ENCODE measurements around the gene CACNB4.
"Not testable (repeated sequence)": the region's sequence is repeated elsewhere in the genome, so short reads cannot be mapped to it uniquely, and the experiment has no call there.

The CACNB4 gene

GRCh38 chr2:152050915-152051314 is 47.9 kb downstream of the CACNB4 start:
- no peak for DNase-seq (ENCODE audit: low read depth)

DNA sequence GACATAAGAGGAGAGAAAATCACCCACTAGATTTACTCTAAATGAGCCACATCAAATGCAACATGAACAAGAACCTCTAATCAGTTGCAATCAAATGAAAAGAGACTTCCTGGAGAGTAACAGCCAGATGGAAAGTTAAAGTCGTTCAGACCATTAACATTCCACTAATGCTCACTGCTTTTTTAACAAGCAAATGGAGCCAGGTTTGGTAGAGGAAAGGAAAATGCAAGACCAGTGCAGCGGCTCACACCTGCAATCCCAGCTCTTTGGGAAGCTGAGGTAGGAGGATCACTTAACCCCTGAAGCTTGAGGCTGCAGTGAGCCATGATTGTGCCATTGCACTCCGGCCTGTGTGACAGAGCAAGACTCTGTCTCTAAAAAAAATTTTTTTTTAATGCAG is 48.5 kb downstream of the CACNB4 start:
- DNase-seq (ENCODE audit: low read depth) = no peak

DNA sequence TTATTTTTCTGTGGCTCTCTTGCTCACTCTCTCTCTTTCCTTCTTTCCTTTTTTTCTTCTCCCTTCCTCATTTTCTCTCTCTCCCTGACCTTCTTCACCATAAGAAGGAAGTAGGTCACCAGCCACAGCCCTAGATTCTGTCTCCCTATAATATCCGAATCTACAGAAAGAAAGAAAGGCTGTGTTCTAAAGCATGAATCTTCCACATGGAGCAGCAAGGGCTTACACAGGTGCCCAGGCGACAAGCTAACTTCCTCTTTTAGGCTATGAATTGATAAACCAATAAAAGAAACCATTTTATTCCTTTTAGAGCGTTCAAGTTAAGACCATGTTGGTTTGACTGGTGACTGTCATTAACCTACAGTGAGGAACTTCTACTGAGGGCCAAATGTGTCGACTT is 49.3 kb downstream of the CACNB4 start:
- no peak for DNase-seq (ENCODE audit: low read depth)

DNA sequence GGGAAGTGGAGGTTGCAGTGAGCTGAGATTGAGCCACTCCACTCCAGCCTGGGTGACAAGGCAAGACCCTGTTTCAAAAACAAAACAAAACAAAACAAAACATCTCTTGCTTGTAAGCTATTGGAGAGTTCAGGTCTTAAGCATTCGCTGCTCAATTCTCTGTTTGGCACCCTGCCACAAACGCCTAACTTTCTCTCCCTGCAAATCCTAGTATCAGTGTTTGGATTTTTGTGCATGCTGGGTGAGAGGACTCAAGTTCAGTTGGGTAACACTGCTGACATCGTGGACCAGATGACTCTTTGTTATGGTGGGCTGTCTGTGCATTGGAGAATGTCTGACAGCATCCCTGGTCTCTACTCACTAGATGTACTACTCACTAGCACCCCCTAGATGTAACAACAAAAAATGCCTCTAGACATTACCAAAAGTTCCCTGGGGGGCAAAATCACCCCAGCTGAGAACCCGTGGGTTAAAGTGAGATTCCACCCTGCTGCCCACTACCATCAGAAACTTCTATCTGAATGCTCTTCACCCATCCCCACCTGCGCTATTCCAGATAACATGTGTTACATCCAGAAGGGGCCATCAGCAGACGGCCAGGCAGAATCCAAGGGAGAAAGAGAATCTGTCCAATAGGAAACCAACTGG is 50.9 kb downstream of the CACNB4 start:
- no peak for DNase-seq (ENCODE audit: low read depth)

- no peak for DNase-seq (ENCODE audit: low read depth)
These were observed 51.9 kb downstream of the CACNB4 start for GRCh38 chr2:152046940-152047339.

GRCh38 chr2:152042636-152043615 is 55.9 kb downstream of the CACNB4 start:
- DNase-seq (ENCODE audit: low read depth) = no peak

GRCh38 chr2:152038441-152038958 is 60.3 kb downstream of the CACNB4 start:
- DNase-seq (ENCODE audit: low read depth) = no peak

DNA sequence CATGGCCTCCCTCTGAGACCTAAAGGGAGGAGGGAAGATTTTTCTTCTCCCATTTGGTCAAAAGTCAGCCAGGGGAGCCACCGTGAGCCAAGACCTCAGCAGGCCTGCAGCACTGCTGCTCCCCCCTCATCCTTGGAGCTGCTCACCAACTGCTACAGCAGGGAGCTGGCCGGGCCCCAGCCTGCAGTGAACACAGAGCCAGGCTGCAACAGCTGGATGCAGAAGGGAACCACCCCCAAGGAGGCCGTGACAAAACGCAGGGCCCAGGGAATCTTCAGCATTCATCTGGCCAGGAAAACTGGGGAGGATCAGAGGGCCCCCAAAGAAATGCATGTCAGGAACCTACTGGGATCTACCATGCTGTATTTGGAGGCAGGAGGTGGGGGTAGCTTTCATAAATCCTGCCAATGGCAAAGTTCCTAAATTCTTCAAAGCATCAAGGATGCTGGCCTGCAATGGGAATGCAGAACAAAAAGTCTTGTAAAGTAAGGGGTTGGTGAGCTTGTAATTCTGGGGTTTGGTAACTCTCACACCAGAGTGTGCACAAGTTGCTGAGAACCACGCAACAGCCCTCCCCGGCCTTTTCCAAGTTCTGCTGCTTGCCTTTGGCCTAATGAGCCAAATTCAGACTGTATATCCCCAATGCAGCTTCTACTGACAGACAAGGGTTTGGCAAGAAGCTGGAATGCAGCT is 61.0 kb downstream of the CACNB4 start:
- DNase-seq (ENCODE audit: low read depth) = no peak

GRCh38 chr2:152036611-152037469 is 62.0 kb downstream of the CACNB4 start:
- no peak for DNase-seq (ENCODE audit: low read depth)

DNA sequence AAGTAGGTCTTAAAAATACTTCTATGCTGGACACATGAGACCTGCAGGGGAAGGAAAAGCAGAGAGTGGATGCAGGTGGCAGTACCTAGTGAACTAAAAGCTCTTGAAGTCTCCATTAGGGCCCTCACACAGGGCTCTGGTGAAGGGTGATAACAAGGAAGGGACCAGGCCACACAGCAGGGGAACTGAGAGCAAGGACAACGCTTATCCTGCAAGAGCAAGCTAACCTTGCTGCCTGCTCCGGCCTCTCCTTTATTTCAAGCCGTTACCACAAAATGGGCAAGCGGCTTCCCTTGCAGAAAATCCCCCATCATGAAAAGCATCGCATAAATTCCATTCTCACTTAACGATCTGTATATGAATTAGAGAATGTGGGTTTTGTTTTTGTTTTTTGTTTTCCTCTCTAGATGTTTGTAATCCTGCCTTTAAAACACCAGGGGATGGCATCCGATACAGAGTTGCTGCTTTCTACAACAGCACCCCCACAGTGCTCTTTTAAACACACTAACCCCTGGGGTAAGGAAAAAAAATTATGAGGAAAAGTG is 64.5 kb downstream of the CACNB4 start:
- DNase-seq (ENCODE audit: low read depth) = no peak

- no peak for DNase-seq (ENCODE audit: low read depth)
These were observed 65.6 kb downstream of the CACNB4 start for GRCh38 chr2:152033011-152033925.

DNA sequence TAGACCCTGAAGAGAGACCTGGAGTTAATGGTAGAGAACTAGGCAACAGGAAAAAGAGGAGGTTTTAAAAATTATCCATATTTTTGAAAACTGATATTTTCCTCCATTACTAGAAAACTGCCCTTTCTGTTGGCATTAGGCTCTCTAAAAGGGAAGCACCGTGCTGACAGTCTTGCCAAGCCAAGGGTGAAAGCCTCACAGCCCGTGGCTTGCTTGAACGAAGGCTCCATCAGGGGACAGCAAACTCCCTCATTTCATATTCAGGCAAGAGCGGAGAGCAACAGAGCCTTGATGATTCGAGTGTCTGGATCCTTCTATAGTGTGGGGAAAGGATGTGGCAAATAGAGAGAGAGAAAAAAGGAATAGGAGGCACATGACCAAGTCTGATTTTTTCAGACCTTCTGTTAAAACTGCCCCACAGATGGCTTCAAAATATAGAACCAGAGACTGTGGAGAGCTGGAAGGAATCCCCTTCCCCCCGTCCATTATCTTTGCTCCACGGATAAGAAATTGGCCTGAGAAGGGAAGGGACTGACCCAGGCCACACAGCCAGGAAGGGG is 67.0 kb downstream of the CACNB4 start:
- DNase-seq (ENCODE audit: low read depth) = no peak

GRCh38 chr2:152030596-152031328 is 68.1 kb downstream of the CACNB4 start:
- DNase-seq (ENCODE audit: low read depth) = not testable (repeated sequence)

- DNase-seq (ENCODE audit: low read depth) = no peak
These were observed 70.5 kb downstream of the CACNB4 start for GRCh38 chr2:152028182-152028862.

GRCh38 chr2:152025678-152026287 is 73.1 kb downstream of the CACNB4 start:
- DNase-seq (ENCODE audit: low read depth) = peak; percentile 43

DNA sequence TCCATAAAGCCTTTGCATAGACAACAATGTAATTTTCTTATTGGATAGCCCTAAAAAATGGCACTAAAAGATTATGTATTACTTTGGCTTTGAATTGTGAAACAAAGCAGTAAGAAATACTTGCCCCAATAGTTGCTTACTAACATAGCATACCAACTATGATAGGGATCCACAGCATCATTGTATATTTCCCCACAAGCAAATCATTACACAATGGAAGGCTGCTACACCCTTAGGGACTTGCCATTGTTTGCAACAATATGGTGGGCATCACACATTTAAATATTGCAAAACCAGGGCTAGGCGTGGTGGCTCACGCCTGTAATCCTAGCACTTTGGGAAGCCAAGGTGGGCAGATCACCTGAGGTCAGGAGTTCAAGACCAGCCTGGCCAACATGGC is 74.4 kb downstream of the CACNB4 start:
- DNase-seq (ENCODE audit: low read depth) = no peak

- DNase-seq (ENCODE audit: low read depth) = no peak
These were observed 76.8 kb downstream of the CACNB4 start for GRCh38 chr2:152022090-152022489.

- DNase-seq (ENCODE audit: low read depth) = not testable (repeated sequence)
These were observed 77.8 kb downstream of the CACNB4 start for GRCh38 chr2:152021001-152021400.
